ENCODE data around the gene LDB2.

The LDB2 gene

GRCh38 chr4:16721613-16722291 lies 176.7 kb downstream of the LDB2 start:
- no peak for DNase-seq (ENCODE audit: low read depth in 2 of 2)

GRCh38 chr4:16720761-16721160 lies 177.7 kb downstream of the LDB2 start:
- no peak for DNase-seq (ENCODE audit: low read depth in 2 of 2)

GRCh38 chr4:16717266-16717970 lies 181.0 kb downstream of the LDB2 start:
- no peak for DNase-seq (ENCODE audit: low read depth in 2 of 2)

- no peak for DNase-seq (ENCODE audit: low read depth in 2 of 2)
Measured at GRCh38 chr4:16715482-16715881, 183.0 kb downstream of the LDB2 start.

GRCh38 chr4:16714191-16714590 lies 184.3 kb downstream of the LDB2 start:
- DNase-seq (ENCODE audit: low read depth in 2 of 2) = no peak

- DNase-seq (ENCODE audit: low read depth in 2 of 2) = no peak
Measured at GRCh38 chr4:16713696-16714095, 184.7 kb downstream of the LDB2 start.

- DNase-seq (ENCODE audit: low read depth in 2 of 2) = no peak
Measured at GRCh38 chr4:16713271-16713670, 185.2 kb downstream of the LDB2 start.

GRCh38 chr4:16710198-16710597 lies 188.2 kb downstream of the LDB2 start:
- DNase-seq (ENCODE audit: low read depth in 2 of 2) = no peak

- DNase-seq (ENCODE audit: low read depth in 2 of 2) = no peak
Measured at GRCh38 chr4:16707874-16708273, 190.6 kb downstream of the LDB2 start.

- DNase-seq (ENCODE audit: low read depth in 2 of 2) = no peak
Measured at GRCh38 chr4:16706251-16706650, 192.2 kb downstream of the LDB2 start.

- DNase-seq (ENCODE audit: low read depth in 2 of 2) = no peak
Measured at GRCh38 chr4:16705341-16705740, 193.1 kb downstream of the LDB2 start.

- no peak for DNase-seq (ENCODE audit: low read depth in 2 of 2)
Measured at GRCh38 chr4:16704489-16704888, 194.0 kb downstream of the LDB2 start.

- no peak for DNase-seq (ENCODE audit: low read depth in 2 of 2)
Measured at GRCh38 chr4:16695896-16696295, 202.5 kb downstream of the LDB2 start.

- no peak for DNase-seq (ENCODE audit: low read depth in 2 of 2)
Measured at GRCh38 chr4:16694884-16695276, 203.6 kb downstream of the LDB2 start.

GRCh38 chr4:16694173-16694883 lies 204.1 kb downstream of the LDB2 start:
- DNase-seq (ENCODE audit: low read depth in 2 of 2) = no peak

GRCh38 chr4:16693641-16694040 lies 204.8 kb downstream of the LDB2 start:
- DNase-seq (ENCODE audit: low read depth in 2 of 2) = no peak

GRCh38 chr4:16692961-16693506 lies 205.4 kb downstream of the LDB2 start:
- DNase-seq (ENCODE audit: low read depth in 2 of 2) = no peak

- DNase-seq (ENCODE audit: low read depth in 2 of 2) = no peak
Measured at GRCh38 chr4:16692524-16692923, 205.9 kb downstream of the LDB2 start.

GRCh38 chr4:16692046-16692445 lies 206.4 kb downstream of the LDB2 start:
- DNase-seq (ENCODE audit: low read depth in 2 of 2) = no peak

- no peak for DNase-seq (ENCODE audit: low read depth in 2 of 2)
Measured at GRCh38 chr4:16691450-16691849, 207.0 kb downstream of the LDB2 start.

- DNase-seq (ENCODE audit: low read depth in 2 of 2) = no peak
Measured at GRCh38 chr4:16687845-16688244, 210.6 kb downstream of the LDB2 start.

- DNase-seq (ENCODE audit: low read depth in 2 of 2) = no peak
Measured at GRCh38 chr4:16687011-16687410, 211.4 kb downstream of the LDB2 start.

- no peak for DNase-seq (ENCODE audit: low read depth in 2 of 2)
Measured at GRCh38 chr4:16686195-16686594, 212.2 kb downstream of the LDB2 start.
